Common myeloid progenitor, CD34-positive (primary cell): Measurements from ENCODE around the gene ATF1.

ENCODE experiments used
- CTCF ChIA-PET: fragments of 350-600 bp; sonication (Branson Sonifier 250); formaldehyde crosslinking; loops from one replicate; lab custom pipeline; 2021; ENCODE audit warnings: antibody characterized with exemption; lab: Charles Lee
- POLR2A ChIA-PET: fragments of 350-600 bp; sonication (Branson Sonifier 250); formaldehyde crosslinking; loops from one replicate; lab custom pipeline; 2021; ENCODE audit warnings: antibody characterized with exemption; lab: Charles Lee
- DNase-seq, 3 donors: peaks; one replicate each; pipeline versions ENCODE4 v3.0.0 to v3.0.0-alpha.2; 2013
- H3K27ac ChIP-seq, 2 experiments: 1 replicate in 1 of 2; 2 replicates in 1 of 2; pipeline ENCODE4 v1.7.0; 2013; ENCODE audit warnings: inconsistent platforms in 2 of 2, low read length in 2 of 2, mild to moderate bottlenecking in 2 of 2, low read depth in 1 of 2, moderate library complexity in 1 of 2; ENCODE audit not compliant: severe bottlenecking in 2 of 2, insufficient read depth in 1 of 2, poor library complexity in 1 of 2
- H3K27me3 ChIP-seq, 5 experiments: replicated peaks in 2 of 5; 1 replicate in 3 of 5; 2 replicates in 2 of 5; pipeline versions ENCODE4 v1.6.1 to v1.7.0; 2013; ENCODE audit warnings: low read length in 4 of 5, mild to moderate bottlenecking in 2 of 5, moderate library complexity in 2 of 5, inconsistent platforms in 1 of 5; ENCODE audit not compliant: insufficient read depth in 5 of 5, control insufficient read depth in 4 of 5
- H3K36me3 ChIP-seq, 4 experiments: 1 replicate in 2 of 4; 2 replicates in 2 of 4; pipeline versions ENCODE4 v1.6.1 to v1.7.0; 2013; ENCODE audit warnings: low read length in 3 of 4, control low read depth in 1 of 4, mild to moderate bottlenecking in 1 of 4; ENCODE audit not compliant: control insufficient read depth in 4 of 4, insufficient read depth in 4 of 4
- H3K4me1 ChIP-seq, 4 experiments: 1 replicate in 3 of 4; 2 replicates in 1 of 4; pipeline versions ENCODE4 v1.6.1 to v1.7.1; 2013; ENCODE audit warnings: low read length in 3 of 4, mild to moderate bottlenecking in 3 of 4, control low read depth in 1 of 4, inconsistent platforms in 1 of 4, moderate library complexity in 1 of 4; ENCODE audit not compliant: control insufficient read depth in 4 of 4, insufficient read depth in 4 of 4; ENCODE audit errors: control extremely low read depth in 1 of 4
- H3K4me3 ChIP-seq, 7 experiments: 1 replicate in 4 of 7; 2 replicates in 3 of 7; pipeline versions ENCODE4 v1.5.1 to v1.7.0; 2013; ENCODE audit warnings: mild to moderate bottlenecking in 7 of 7, low read length in 6 of 7, moderate library complexity in 6 of 7, inconsistent platforms in 2 of 7, low read depth in 2 of 7, control low read depth in 1 of 7; ENCODE audit not compliant: insufficient read depth in 4 of 7, control insufficient read depth in 1 of 7; ENCODE audit errors: extremely low read depth in 1 of 7
- H3K9me3 ChIP-seq, 5 experiments: 1 replicate in 4 of 5; 2 replicates in 1 of 5; pipeline versions ENCODE4 v1.6.1 to v1.7.1; 2013; ENCODE audit warnings: low read length in 4 of 5, mild to moderate bottlenecking in 2 of 5, inconsistent platforms in 1 of 5, low read depth in 1 of 5, moderate library complexity in 1 of 5; ENCODE audit not compliant: control insufficient read depth in 4 of 5, insufficient read depth in 2 of 5; ENCODE audit errors: control extremely low read depth in 1 of 5
- WGBS: methylation state at CpG from one replicate; pipeline ENCODE4 v1.1.5; 2013; ENCODE audit not compliant: insufficient coverage; 5-methylcytosine and 5-hydroxymethylcytosine counted together

Gene ATF1

DNA sequence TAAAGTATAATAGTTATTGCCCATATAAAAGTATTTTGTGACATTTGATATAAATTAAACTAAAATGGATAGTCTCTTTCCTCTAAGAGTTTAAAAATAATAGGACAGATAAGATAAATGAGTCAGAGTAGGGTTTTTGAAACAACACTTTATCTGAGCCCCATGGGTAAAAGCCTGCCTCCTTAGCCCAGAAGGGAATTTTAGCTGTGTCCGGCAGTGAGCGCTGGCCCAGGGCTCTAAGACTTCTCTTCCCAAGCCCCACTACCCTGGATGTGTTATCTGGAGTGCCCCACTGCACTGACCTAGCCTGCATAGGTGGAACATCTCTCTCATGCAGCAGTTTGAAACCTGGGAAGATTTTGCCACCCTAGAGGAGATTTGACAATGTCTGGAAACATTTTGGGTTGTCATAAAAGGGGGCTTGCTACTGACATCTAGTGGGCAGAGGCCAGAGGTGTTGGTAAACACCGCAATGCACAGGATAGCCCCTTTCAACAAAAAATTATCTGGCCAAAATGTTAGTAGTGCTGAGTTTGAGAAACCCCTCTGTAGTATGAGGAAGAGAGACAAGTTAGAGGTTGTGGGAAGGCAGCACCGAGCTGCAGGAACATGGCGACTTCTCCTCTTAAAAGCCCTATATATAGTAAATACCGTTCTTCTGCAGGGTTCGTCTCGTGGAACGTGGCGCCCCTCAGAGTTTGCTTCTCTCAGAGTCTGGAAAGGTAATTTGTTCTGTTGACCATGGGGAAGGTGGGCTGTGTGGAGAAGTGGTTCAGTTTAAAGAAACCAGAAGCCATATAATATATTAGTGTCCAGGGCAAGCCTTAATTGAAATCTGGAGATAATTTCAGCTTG lies 29.3 kb upstream of the ATF1 start:
- ChIA-PET POLR2A (no interaction called here), CTCF (interaction anchor here (0.6 to 1.5 kb wide), 9 partner anchors 9 to 346 kb away, joined by 3 to 5 read pairs (median 3); partner anchors contain the start of gene DIP2B)
- no peaks in the 10 kb centered on the region for H3K9me3 ChIP-seq
- 75% methylated on average over 3 of the region's 10 CpGs for WGBS
- H3K36me3 ChIP-seq = peaks cover 38 to 86% (median 66%) of the 10 kb centered on the region in 4 experiments
- H3K27me3 ChIP-seq = no peaks in the 10 kb centered on the region
- H3K27ac ChIP-seq = no peak overlapping the region
- DNase-seq = peak; percentile 49 to 74 (median 62)
- H3K4me1 ChIP-seq = no peaks in the 10 kb centered on the region
- H3K4me3 ChIP-seq = no peak overlapping the region

DNA sequence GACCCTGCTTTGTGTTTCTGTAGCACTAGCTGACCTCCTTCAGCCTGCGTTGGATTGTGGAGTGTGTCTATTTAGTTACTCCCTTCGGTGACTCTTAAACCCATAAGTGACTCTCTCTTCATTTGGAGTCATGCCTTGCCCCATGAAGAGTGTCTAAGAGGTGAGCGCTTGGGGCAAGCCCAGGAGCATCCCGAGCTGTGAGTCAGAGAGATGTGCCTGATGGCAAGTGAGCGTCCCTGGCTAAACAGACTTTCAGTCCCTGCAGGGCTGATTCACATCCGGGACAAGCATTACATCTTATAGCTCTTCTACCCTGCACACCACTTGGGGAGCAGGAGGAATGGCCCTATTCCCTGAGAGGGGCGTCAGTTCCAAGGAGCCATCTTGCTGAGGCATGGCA lies 24.3 kb upstream of the ATF1 start:
- H3K36me3 ChIP-seq = peaks cover 41 to 84% (median 64%) of the 10 kb centered on the region in 4 experiments
- H3K9me3 ChIP-seq = no peaks in the 10 kb centered on the region
- H3K4me1 ChIP-seq = no peaks in the 10 kb centered on the region
- ChIA-PET POLR2A (no interaction called here), CTCF (interaction anchor here (1.9 kb wide), 1 partner anchor 9 kb away, joined by 3 read pairs; no protein-coding TSS in a partner anchor)
- DNase-seq = no peak
- no peak overlapping the region for H3K4me3 ChIP-seq
- no peaks in the 10 kb centered on the region for H3K27me3 ChIP-seq
- WGBS = 100% methylated on average over 4 of the region's 7 CpGs
- H3K27ac ChIP-seq = no peak overlapping the region

DNA sequence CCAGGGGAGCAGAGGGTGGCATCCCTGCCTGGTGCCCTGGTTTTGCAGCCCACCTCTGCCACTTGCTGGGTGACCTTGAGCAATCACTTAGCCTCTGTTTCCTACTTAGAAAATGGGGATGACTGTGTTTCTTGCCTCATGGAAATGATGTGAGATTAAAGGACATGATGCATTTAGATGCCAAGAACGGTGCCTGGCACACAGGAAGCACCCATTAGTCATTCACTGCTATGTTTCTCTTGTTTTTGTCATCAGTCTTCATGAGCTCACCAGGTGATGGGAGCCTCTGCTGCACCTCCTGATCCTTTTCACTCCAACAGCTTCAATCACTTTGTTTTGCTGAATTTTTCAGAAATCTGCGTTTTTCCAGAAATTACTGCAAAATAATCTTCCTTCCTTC lies 23.6 kb upstream of the ATF1 start:
- Histone ChIP-seq H3K27me3 (no peaks in the 10 kb centered on the region), H3K36me3 (peaks cover 36 to 88% (median 70%) of the 10 kb centered on the region in 4 experiments), H3K27ac (no peak overlapping the region), H3K9me3 (no peaks in the 10 kb centered on the region), H3K4me3 (no peak overlapping the region), H3K4me1 (no peaks in the 10 kb centered on the region)
- no peak for DNase-seq
- 100% methylated on average over 2 of the region's 2 CpGs for WGBS
- ChIA-PET CTCF (interaction anchor here (1.2 to 1.9 kb wide), 2 partner anchors 9 to 18 kb away, joined by 3 to 4 read pairs; no protein-coding TSS in a partner anchor), POLR2A (interaction anchor here (0.5 kb wide), 1 partner anchor 251 kb away, joined by 5 read pairs; no protein-coding TSS in a partner anchor)

DNA sequence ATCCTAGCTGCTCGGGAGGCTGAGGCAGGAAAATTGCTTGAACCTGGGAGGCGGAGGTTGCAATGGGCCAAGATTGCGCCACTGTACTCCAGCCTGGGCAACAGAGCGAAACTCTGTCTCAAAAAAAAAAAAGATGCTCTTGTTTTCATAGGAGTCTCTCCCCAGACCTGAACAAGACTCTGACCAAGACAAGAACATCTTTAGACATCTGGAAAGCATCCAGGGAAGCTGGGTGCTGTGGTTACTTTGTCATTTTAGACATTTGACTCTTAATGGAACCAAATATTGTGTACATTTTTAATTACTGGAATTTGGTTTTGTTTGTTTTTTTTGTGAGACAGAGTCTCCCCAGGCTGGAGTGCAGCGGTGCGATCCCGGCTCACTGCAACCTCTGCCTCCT lies 21.1 kb upstream of the ATF1 start:
- Histone ChIP-seq H3K9me3 (no peaks in the 10 kb centered on the region), H3K4me3 (no peak overlapping the region), H3K36me3 (peaks cover 32 to 88% (median 66%) of the 10 kb centered on the region in 4 experiments), H3K27ac (no peak overlapping the region), H3K27me3 (no peaks in the 10 kb centered on the region), H3K4me1 (no peaks in the 10 kb centered on the region)
- DNase-seq = no peak
- WGBS = 98% methylated on average over 6 of the region's 7 CpGs
- ChIA-PET CTCF (interaction anchor here (1.1 kb wide), 1 partner anchor 9 kb away, joined by 3 read pairs; no protein-coding TSS in a partner anchor), POLR2A (interaction anchor here (0.6 kb wide), 1 partner anchor 24 kb away, joined by 7 read pairs; no protein-coding TSS in a partner anchor)

- no peak overlapping the region for H3K27ac ChIP-seq
- no peak overlapping the region for H3K4me3 ChIP-seq
- DNase-seq = no peak
- no peaks in the 10 kb centered on the region for H3K4me1 ChIP-seq
- no CpG with 5 or more reads among the region's 4 CpGs for whole genome bisulfite sequencing
- ChIA-PET POLR2A (no interaction called here), CTCF (interaction anchor here (1.6 kb wide), 1 partner anchor 13 kb away, joined by 3 read pairs; no protein-coding TSS in a partner anchor)
- no peaks in the 10 kb centered on the region for H3K27me3 ChIP-seq
- H3K36me3 ChIP-seq = peaks cover 36 to 83% (median 57%) of the 10 kb centered on the region in 4 experiments
- no peaks in the 10 kb centered on the region for H3K9me3 ChIP-seq
These were observed 18.0 kb upstream of the ATF1 start for GRCh38 chr12:50745861-50746260.

DNA sequence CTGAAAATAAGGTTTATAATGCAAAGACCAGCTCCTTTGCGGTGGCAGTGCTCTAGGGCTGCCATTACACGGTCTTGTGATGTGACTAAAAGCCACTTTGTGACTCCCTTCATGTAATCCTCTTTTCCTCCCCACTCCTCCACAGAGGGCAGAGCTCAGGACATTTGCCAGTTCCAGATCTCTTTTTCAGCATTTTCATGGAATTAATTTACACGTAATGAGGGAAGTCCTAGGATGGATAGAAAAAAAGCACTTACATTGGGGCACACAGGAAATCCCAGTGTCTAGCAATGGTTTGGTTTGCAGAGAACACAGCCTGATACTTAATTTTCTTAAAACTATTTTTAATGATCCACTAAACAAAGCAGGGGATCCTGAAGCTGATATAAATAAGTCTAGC lies 17.5 kb upstream of the ATF1 start:
- CTCF ChIA-PET = interaction anchor here (1.0 kb wide), 1 partner anchor 12 kb away, joined by 5 read pairs; no protein-coding TSS in a partner anchor
- Histone ChIP-seq H3K4me3 (no peak overlapping the region), H3K27ac (no peak overlapping the region), H3K36me3 (peaks cover 32 to 79% (median 53%) of the 10 kb centered on the region in 4 experiments), H3K9me3 (no peaks in the 10 kb centered on the region), H3K4me1 (no peaks in the 10 kb centered on the region), H3K27me3 (no peaks in the 10 kb centered on the region)
- 100% methylated on average over 2 of the region's 3 CpGs for WGBS
- DNase-seq = no peak
- POLR2A ChIA-PET = no interaction called here

DNA sequence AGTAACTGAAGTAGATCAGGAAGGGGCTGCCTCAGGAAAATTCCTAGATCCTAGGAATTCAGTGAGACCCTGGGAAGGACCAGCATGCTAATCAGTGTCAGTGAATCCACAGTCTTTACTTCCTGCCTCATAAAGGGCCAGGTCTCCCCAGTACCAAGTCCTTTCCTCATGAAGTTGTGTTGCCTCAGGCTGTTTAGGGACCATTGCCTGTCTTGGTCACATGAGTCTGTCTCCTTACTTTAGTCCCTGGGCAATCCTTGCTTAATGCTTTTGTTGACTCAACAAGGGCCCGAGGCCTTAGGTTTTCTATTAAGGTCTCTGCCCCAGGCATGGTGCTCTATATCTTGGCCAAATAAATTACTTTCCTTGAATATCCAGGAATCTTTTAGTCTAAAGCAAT lies 16.1 kb upstream of the ATF1 start:
- Histone ChIP-seq H3K27ac (no peak overlapping the region), H3K9me3 (no peaks in the 10 kb centered on the region), H3K4me3 (no peak overlapping the region), H3K36me3 (peaks cover 23 to 68% (median 45%) of the 10 kb centered on the region in 4 experiments), H3K27me3 (no peaks in the 10 kb centered on the region), H3K4me1 (no peaks in the 10 kb centered on the region)
- CTCF ChIA-PET = no interaction called here
- POLR2A ChIA-PET = no interaction called here
- DNase-seq = no peak
- 100% methylated on average over 1 of the region's 1 CpG for WGBS
